DMS153 treated with DMSO at 0.1 percent for 48 hours (cell line): ENCODE results near the gene CCDC92B.
"Not testable (repeated sequence)": the region's sequence is repeated elsewhere in the genome, so short reads cannot be mapped to it uniquely, and the experiment has no call there.

Source experiments
- DNase-seq: peaks from one replicate; lab custom pipeline; 2025; ENCODE audit not compliant: unreplicated experiment; lab: John Stamatoyannopoulos, UW

CCDC92B gene

DNA sequence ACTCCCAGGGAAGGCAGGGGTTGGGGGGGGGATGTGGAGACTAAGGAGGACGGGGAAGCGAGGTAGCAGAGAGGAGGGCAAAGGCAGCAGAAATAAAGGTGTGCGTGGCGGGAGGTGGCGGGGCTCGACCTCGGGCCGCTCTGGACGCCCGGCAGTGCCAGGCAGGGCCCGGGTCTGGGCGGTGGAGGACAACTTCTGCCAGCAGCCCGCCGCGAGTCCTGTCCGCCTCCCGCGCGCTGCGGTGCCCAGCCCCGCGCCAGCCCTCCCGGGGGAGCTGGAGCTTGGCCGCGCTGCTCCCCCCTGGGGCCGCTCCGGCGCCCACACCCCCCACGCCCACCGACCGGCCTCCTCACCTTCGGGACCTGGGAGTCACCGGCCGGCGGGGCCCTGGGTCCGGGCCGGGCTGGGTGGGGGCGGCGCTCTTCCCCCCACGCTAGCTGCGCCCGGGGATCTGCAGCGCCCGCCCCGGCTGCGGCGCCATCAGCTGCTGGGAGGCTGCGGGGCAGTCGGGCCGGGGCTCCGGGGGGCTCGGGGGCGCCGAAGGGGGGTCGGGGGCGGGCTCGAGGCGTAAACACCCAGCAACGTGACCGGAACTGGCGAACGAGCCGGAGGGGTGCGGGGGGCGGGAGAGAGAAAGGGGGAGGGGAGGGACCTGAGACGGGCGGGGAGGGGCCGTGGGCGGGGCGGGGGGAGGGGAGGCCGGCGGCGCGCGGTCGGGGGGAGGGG, at the start of gene CCDC92B:
TSS of gene CCDC92B (minus strand) at position 595 of the 726 bp plus-strand sequence. CDS start 14,507 bp downstream, outside the sequence.
- DNase-seq = no peak

DNA sequence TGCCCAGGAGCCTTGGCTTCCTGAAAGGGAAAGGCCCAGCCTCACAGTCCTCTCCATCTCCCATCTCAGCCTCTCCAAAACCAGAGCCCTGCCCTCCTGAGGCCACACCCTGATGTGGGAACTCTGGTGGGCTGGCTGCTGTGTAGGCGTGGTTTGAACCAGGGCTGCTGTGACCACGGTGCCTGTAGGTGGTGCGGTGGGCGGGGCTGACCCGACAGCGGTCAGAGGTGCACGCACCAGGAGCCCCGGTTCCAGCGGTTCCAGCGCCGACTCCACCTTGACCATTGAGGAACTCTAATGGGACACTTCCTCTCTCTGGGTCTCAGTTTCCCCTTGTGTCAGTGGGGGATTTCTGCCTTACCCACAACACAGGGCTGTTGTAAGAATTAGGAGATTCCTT, 49.2 kb upstream of the CCDC92B start:
- no peak for DNase-seq

DNA sequence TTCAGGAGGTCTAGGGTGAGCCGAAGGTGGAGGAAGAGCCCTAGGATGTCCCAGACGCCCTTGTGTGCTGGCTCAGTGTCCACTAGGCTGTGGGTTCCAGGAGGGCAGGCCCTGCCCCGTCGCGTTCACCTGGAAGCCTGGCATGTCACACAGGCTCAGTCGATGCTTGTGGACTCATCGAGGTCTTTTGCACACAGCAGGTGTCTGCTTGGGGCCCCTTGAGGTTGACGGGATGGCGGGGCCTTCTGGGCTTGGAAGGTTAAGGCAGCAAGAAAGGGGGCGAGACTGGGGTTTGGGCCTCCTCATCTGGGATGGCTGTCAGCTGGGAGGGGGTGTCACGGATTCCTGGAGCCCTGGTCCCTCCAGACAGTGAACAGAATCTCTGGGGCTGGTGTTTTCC, 48.7 kb upstream of the CCDC92B start:
- DNase-seq = no peak

DNA sequence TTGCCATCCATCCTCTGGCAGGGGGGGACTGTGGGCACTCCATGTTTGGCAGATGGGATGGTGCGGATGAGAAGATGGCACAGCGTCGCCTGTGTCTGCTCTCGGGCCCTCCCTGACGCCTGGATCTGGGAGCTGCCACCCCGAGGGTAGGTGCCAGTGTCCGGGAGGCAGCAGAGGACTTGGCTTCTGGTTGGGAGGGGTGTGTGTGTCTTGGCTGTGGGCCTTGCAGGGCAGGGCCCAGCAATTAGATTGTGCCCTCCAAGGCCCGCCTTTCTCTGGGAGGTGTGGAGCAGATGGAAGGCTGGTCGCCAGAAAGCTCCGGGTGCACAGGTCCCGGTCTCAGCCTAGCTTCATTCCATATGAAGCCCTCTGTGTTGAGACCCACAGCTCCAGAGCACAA, 48.2 kb upstream of the CCDC92B start:
- DNase-seq = no peak

DNA sequence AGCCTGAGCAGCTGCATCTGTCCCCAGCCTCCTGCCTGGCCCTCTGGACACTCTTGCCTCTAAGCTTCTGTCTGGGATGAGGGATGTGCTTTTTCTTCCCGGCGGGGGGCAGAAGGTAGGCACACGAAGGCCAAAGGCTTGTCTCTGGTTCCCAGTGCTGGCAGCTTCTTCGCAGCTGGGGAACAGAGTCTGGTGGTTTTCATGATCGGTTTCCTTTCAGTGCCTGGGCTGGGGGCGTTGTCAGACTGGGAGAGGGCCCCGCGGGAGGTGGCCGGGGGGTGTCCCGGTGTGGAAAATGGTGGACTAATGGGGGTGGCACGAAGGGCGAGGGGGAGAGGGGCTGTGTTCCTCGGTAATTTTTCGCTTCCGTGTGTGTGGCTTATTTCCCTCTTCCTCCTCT, 47.8 kb upstream of the CCDC92B start:
- DNase-seq = no peak

DNA sequence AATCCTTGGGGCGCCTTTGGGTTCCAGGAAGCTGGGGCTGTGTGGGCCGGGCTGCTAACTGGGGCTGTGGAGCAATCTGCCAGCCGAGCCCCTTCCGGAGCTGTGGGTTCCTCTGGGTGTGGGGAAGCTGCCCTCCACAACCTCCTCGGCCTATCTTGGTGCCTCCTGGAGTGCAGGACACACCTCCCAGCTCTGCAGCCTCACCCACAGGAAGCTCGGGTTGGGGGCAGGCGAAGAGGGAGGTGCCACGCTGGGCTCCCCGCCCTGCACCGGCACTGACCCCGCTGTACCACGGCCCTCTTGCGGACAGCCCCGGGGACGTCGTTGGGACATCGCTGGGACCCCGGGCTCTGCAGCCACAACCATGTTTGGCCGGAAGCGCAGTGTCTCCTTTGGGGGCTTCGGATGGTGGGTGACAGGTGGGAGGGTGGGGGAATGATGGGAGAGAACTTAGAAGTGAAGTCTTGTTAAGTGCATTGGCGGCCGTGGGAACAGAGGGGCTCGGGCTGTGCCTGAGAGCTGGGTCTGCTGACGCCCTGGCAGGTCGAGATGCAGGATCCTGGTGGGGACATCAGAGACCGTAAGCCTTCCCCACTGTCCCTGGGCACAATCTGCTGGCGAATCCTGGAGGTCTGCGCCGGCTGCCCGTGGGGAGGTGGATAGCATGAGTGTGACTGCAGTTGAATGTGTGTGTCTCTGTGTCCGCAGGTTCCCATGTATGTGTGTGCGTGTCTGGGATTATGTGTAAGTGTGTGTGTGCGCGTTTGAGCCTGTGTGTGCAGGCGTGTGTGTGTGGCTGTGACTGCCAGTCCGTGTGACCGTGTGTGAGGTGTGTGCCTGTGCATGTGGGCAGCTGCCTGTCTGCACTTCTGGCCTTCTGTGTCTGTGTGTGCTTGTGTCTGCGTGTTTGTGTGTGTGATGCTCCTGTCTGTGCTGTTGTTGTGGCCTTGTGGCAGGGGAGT, 47.0 kb upstream of the CCDC92B start, which contains the start of gene RAP1GAP2:
TSS of gene RAP1GAP2 (plus strand) at position 275 of the 962 bp plus-strand sequence. CDS start at position 365, 90 bp downstream.
- DNase-seq = no peak

DNA sequence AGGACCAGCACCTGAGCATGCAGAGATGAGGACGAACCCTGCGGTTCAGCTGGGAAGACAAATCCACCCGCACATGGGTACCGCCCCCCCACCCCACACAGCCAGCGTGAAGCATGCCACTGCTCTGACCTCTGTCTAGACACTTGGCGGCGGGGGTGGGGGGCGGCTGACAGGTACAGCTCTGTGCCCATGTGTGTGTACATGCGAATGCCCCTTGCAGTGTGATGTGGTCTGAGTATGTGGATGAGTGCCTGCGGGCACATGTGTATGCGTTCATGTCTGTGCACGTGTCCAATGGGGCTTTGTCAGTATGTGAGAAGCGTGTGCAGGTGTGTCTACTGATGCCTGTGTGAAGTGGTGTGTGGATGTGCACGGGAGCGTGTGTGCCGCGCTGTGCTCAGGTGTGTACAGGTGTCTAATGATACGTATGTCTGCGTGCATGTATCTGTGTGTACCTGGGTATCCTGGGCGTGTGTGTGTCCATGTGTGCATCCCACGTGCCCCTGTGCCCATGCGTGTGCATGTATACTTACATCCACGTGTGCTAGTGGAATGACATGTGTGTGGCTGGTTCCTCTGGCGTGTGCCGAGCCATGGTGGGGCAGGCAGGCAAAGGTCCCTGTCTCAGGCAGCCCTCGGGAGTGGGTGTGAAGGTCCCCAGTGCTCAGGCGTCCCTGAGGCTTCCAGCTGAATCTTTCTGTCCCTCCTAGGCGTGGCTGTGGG, 46.1 kb upstream of the CCDC92B start:
- DNase-seq = no peak

DNA sequence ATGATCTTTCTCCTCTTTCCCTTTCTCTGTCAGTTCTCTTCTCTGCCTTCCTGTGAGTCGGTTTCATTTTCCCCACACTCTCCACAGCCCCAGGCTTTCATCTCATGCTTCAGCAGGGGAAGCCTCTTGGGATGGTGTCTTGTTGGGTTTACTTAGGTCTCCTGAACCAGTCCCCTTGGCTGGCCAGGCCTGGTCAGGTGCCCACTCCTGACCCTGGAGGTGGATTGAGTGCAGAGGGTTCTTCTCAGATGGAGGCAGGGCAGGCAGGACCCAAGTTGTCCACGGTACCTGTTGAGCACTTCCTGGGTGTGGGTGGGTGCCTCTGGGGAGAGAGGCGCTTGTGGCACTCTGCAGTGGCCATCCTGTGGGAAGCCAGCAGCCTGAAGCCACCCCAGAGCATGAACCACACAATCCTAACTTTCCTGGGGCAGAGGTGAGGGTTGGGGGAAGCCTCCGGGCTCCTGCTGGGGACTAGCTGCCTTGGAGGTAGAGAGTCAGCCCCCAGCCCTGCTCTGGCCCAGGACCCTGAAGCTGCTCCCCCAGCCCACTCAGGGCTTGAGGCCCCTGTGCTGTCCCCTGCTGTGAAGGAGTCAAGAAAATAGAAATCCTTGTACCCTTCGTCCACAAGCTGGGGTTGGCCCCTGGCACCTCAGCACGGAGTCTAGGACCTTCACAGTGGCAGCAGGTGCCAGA, 44.8 kb upstream of the CCDC92B start:
- no peak for DNase-seq

DNA sequence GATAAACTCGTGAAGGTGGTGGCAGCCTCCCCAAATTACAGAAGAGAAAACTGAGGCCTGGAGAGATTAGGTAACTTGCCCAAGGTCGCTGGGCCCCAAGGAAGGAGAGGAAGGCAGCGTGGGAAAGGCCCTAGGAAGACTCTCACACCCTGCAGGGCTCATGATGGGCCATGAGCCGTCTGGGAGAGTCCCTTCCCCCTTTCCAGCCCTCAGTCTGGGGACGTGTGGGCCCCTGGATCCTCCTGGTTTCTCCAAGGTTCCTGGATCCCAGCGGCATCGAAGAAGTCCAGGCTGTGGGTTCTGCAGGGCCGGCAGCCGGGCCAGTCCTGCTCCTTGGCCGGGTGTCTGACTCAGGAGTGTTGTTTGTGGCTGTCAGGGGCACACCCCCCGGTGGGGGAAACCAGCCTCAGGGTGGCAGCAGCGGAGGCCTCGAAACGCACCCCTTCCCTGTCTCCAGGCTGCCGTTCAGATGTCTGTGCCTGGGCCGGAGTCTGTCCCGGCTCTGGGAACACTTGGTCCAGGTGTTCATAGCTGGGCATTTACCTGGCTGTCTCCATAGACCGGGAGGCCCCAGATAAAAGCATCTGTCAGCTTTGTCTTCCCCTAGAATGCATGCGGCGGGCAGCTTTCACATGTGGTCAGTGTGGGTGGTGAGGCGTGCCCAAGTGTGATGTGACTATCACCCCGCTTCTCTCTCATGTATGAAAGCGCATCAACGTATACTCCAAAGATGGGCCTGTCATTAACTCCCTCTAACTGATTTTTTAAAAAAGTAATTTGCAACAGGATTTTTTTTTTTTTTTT, 43.1 kb upstream of the CCDC92B start:
- DNase-seq = no peak

DNA sequence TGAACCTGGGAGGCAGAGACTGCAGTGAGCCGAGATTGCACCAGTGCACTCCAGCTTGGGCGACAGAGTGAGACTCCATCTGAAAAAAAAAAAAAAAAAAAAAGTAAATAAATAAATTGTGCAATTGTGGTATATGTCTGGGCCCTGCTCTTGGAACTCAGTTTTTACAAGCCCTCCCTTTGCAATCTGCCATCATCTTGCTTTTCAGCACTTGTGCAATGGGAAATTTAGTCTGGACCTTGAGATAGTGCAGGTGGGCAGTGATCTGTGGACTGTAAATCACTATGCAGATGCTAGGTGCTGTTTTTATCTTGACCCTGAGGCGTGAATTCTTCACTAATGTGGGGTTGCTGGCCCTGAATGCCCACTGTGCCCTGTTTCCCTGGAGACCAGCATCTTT, 40.2 kb upstream of the CCDC92B start:
- DNase-seq = no peak

DNA sequence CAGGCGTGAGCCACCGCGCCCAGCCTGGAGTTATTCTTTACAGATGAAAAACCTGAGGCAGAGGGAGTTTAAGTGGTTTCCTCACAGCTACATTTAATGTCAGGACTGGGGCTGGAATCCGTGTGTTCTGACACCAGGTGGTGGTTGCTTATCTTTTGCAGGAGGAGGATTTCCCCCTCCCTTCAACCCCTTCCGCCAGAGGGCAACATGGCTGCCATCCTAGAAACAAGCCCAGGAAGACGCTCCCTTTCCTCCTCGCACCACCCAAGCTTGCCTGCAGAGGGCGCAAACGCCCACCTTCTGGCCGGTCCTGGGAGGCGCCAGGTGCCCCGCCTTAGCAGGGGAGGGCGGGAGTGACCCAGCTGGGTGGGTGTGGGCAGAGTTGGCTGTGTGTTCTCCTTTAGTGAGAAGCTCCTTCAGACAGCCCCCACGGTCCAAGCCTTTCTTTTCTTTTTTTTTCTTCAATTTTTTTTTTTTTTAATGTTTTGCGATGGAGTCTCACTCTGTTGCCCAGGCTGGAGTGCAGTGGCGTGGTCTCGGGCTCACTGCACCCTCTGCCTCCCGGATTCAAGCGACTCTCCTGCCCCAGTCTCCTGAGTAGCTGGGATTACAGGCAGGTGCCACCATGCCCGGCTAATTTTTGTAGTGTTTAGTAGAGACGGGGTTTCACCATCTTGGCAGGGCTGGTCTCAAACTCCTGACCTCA, 36.9 kb upstream of the CCDC92B start:
- peak; percentile 52 for DNase-seq

DNA sequence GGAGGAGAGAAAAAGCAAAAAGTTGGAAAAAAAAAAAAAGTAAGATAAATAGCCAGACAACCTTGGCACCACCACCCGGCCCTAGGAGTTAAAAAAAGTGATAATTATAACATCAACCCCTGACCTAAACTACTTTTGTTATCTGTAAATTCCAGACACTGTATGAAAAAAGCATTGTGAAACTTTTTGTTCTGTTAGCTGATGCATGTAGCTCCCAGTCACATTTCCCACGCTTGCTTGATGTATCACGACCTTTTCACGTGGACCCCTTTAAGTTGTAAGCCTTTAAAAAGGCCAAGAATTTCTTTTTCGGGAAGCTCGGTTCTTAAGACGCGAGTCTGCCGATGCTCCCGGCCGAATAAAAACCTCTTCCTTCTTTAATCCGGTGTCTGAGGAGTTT, 35.9 kb upstream of the CCDC92B start:
- not testable (repeated sequence) for DNase-seq

DNA sequence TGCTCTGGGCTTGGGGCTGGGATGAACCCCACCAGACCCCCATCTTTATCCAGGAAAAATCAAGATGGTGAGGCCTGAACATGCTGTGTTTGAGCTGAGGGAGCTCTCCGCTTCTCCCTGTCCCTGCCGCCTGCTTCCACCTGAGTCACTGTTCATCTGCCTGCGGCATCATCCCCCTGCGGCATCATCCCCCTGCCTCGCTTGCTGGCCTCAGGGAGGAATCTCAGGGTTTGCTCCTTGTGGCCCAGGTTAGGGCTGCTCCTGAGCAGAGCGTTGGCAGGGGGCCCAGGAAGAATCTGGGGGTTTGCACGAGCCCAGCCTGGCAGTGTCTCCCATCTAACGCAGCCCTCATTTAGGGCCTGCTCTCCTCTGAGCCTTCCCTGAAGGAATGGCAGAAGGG, 35.4 kb upstream of the CCDC92B start:
- no peak for DNase-seq

DNA sequence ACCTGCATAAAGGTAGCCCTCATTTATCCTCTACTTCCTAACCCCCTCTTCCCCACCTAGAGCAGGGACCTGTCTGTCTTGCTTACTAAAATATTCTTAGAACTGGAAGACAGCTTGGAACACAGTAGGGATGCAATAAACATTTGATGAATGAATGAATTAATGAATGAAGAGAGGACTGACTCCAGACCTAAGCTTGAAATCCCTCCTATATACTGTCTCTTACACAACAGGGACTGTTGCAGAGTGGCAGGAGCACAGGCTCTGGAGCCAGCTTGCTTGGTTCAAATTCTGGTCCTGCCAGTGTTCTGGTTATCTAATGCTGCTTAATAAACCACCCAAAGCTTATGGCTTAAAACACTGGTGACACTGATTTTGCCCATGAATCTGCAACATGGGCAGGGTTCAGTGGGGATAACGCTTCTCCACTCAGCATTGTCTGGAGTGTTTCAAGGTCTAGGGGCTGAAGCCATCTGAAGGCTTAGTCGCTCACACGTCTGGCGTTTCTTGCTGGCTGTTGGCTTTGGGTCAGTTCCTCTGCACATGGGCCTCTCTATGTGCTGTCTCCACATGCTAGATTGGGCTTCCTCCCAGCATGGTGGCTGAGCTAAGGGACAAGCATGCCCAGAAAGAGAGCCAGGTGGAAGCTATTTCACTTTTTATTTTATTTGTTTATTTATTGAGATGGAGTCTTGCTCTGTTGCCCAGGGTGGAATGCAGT, 34.0 kb upstream of the CCDC92B start:
- DNase-seq = no peak

DNA sequence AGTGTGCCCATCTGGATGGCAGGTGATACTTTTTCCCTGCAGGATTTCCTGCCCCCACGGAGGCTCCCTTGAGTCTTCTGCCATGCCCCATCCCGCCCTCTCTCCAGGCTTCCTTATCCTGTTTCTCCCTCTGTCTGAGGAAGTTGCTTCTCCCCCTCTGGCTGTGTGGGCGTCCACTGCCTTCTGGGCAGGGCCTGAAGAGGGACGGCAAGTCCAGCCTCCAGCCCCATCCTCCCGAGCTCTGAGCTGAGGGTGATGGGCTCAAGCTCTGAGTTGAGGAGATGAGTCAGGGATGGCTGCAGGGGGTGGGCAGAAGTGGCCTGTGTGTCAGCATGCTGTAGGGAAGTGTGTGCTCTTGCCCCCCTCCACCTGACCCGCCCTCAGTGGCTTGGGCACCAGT, 32.6 kb upstream of the CCDC92B start:
- DNase-seq = no peak

DNA sequence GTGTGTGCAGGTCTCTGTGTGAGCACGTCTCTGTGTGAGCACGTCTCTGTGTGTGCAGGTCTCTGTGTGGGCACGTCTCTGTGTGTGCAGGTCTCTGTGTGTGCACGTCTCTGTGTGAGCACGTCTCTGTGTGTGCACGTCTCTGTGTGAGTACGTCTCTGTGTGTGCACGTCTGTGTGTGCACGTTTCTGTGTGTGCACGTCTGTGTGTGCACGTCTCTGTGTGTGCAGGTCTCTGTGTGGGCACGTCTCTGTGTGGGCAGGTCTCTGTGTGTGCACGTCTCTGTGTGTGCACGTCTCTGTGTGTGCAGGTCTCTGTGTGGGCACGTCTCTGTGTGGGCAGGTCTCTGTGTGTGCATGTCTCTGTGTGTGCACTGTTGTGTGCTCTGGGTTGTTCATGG, 32.1 kb upstream of the CCDC92B start:
- not testable (repeated sequence) for DNase-seq

DNA sequence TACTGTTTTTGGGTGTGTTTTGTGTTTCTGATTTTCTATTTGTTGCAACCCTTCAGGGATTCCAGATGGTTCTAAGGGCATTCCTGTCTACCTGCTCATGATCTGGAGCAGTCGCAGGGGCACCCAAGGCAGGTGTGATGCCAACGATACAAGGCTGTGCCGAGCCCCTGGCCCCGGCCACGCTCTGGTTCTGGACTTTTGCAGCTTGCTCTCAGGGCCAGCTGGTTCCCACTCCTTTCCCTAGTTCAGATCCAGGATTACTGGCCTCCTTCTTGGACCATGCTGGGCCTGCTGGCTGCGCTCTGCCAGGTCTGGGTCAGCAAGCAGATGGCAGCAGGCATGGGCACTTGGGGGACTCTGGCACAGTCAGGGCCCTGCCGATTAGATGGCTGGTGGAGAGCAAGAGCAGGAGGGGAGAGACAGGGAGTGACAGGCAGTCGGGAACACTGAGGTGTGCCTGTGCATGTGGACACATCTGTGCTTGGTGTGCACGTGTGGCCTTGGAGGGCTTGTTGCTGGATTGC, 31.5 kb upstream of the CCDC92B start:
- DNase-seq = no peak

DNA sequence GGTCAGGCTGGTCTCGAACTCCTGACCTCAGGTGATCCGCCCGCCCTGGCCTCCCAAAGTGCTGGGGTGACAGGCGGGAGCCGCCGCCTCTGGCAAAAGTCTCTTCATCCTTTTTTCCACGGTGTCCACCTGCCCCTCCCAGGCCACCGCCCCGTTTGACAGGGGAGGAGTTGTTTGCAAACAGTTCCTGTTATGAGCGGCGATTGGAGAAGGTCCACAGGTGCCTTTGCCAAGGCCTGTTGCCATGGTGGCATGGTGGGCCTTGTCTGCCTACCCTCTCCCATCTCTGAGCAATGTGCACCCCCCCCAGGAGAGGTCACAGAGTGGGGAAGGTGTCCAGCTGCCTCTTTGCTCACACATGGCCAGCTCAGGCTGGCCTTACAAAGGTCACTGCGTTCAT, 30.8 kb upstream of the CCDC92B start:
- DNase-seq = no peak
